PFSK-1 (cell line): ENCODE measurements around the gene ACSF3.

ENCODE experiments used
- POLR2AphosphoS5 ChIP-seq: IDR thresholded peaks from 2 replicates; pipeline ENCODE4 v1.6.1; 2012; ENCODE audit warnings: low read depth, mild to moderate bottlenecking, control low read depth, low read length, moderate library complexity
- TAF1 ChIP-seq: IDR thresholded peaks from 2 replicates; pipeline ENCODE4 v1.6.1; 2012; ENCODE audit warnings: low read length, control low read depth, borderline replicate concordance; ENCODE audit not compliant: insufficient read depth

GRCh38 chr16:89120281-89120680 lies 26.6 kb downstream of the ACSF3 start:
- TF ChIP-seq POLR2AphosphoS5 (no peak), TAF1 (no peak)
